Endothelial cell of umbilical vein (primary cell): ENCODE data around the gene SUFU. TPM values are rescaled to one million over a fixed set of nuclear protein-coding genes. Genes with fewer than 3 reads are reported as not detected.
A peak's percentile ranks its signal among the peaks of the same experiment; 100 is the strongest.

Experiments used
- BruUV-seq: library from RNA; stranded (reverse); fragments of 400-500 nt; replicated peaks from 2 replicates; lab custom pipeline; 2021; lab: Mats Ljungman, UMichigan
- CTCF ChIA-PET: fragments of 300-600, 350-600 bp; sonication (Branson Sonifier 250); formaldehyde crosslinking; loops from one replicate; lab custom pipeline; 2021; ENCODE audit warnings: antibody characterized with exemption, inconsistent platforms; lab: Charles Lee
- POLR2A ChIA-PET: fragments of 300-600, 350-600 bp; sonication (Branson Sonifier 250); formaldehyde crosslinking; loops from one replicate; lab custom pipeline; 2021; ENCODE audit warnings: antibody characterized with exemption, inconsistent platforms; lab: Charles Lee
- DNase-seq: peaks from one replicate; pipeline ENCODE4 v3.0.0-alpha.2; 2011; ENCODE audit warnings: low read depth, low spot score
- FAIRE-seq: peaks from 2 replicates; lab custom pipeline; 2011; peaks lifted over from hg19 to GRCh38; lab: Jason Lieb, UNC
- H2AFZ ChIP-seq: 2 replicates; pipeline ENCODE4 v1.6.0; 2012; ENCODE audit warnings: low read depth, low read length, control low read depth, inconsistent platforms
- H3K27ac ChIP-seq: 2 replicates; pipeline ENCODE4 v1.5.1; 2011; ENCODE audit warnings: low read depth, mild to moderate bottlenecking, control low read depth, low read length, moderate library complexity; ENCODE audit not compliant: insufficient read depth
- H3K27me3 ChIP-seq, 2 experiments: 2 replicates each; pipeline versions ENCODE4 v1.6.0 to v1.6.1; 2011; ENCODE audit warnings: low read length in 2 of 2, mixed read lengths in 1 of 2; ENCODE audit not compliant: control insufficient read depth in 2 of 2, insufficient read depth in 2 of 2
- H3K36me3 ChIP-seq, 2 experiments: 2 replicates in 1 of 2; 3 replicates in 1 of 2; pipeline ENCODE4 v1.5.1; 2011; ENCODE audit warnings: low read length in 2 of 2, mild to moderate bottlenecking in 1 of 2, moderate library complexity in 1 of 2; ENCODE audit not compliant: control insufficient read depth in 2 of 2, insufficient read depth in 2 of 2; ENCODE audit errors: extremely low read depth in 1 of 2
- H3K4me1 ChIP-seq: 3 replicates; pipeline ENCODE4 v1.5.1; 2011; ENCODE audit warnings: mild to moderate bottlenecking, low read length; ENCODE audit not compliant: control insufficient read depth, insufficient read depth; ENCODE audit errors: extremely low read depth
- H3K4me2 ChIP-seq: 2 replicates; pipeline ENCODE4 v1.6.1; 2011; ENCODE audit warnings: low read length, control low read depth, mixed read lengths; ENCODE audit not compliant: insufficient read depth
- H3K4me3 ChIP-seq, 3 experiments: fragments of 200-600 bp in 1 of 3; sonication (generic), shearing (Covaris generic) in 1 of 3; replicated peaks in 1 of 3; 2 replicates each; pipeline ENCODE4 v1.5.1; 2011 to 2016; ENCODE audit warnings: control low read depth in 3 of 3, low read length in 3 of 3, mild to moderate bottlenecking in 2 of 3, inconsistent platforms in 1 of 3, low read depth in 1 of 3, moderate library complexity in 1 of 3; ENCODE audit not compliant: insufficient read depth in 1 of 3
- H3K79me2 ChIP-seq: 2 replicates; pipeline ENCODE4 v1.6.0; 2012; ENCODE audit warnings: low read length, inconsistent platforms; ENCODE audit not compliant: control insufficient read depth, insufficient read depth
- H3K9ac ChIP-seq: replicated peaks from 2 replicates; pipeline ENCODE3; 2011; ENCODE audit warnings: low read length, control low read depth; ENCODE audit not compliant: insufficient read depth; ENCODE audit errors: extremely low read depth
- H3K9me1 ChIP-seq: replicated peaks from 3 replicates; pipeline ENCODE4 v1.6.0; 2011; ENCODE audit warnings: mild to moderate bottlenecking, low read length; ENCODE audit not compliant: control insufficient read depth, insufficient read depth; ENCODE audit errors: extremely low read depth
- H3K9me3 ChIP-seq: replicated peaks from 2 replicates; pipeline ENCODE4 v1.5.1; 2012; ENCODE audit warnings: low read length, inconsistent platforms; ENCODE audit not compliant: control insufficient read depth, insufficient read depth
- H4K20me1 ChIP-seq: replicated peaks from 2 replicates; pipeline ENCODE3; 2011; ENCODE audit warnings: mild to moderate bottlenecking, low read length; ENCODE audit not compliant: control insufficient read depth, insufficient read depth; ENCODE audit errors: extremely low read depth
- EZH2 ChIP-seq: IDR thresholded peaks from 2 replicates; pipeline ENCODE4 v1.6.1; 2012; ENCODE audit warnings: borderline replicate concordance, low read depth, mild to moderate bottlenecking, moderate library complexity, low read length, inconsistent platforms; ENCODE audit not compliant: severe bottlenecking
- GATA2 ChIP-seq: IDR thresholded peaks from 2 replicates; pipeline ENCODE4 v1.7.0; 2011; ENCODE audit warnings: low read depth, mild to moderate bottlenecking, moderate library complexity, mixed read lengths, low read length; ENCODE audit not compliant: insufficient read length, insufficient read depth
- JUN ChIP-seq: IDR thresholded peaks from 2 replicates; pipeline ENCODE4 v1.6.1; 2011; ENCODE audit warnings: borderline replicate concordance, low read depth; ENCODE audit not compliant: insufficient read length, insufficient read depth
- MYC ChIP-seq: IDR thresholded peaks from one replicate; pipeline ENCODE4 v1.6.1; 2011; ENCODE audit warnings: mild to moderate bottlenecking, low read depth, low read length
- POLR2A ChIP-seq: IDR thresholded peaks from 2 replicates; pipeline ENCODE4 v1.6.1; 2012; ENCODE audit warnings: low read depth, mild to moderate bottlenecking, control low read depth, low read length
- dilution Hi-C: fragments of 300-500 bp; cut with MboI; formaldehyde crosslinking; loops from one replicate; pipeline ENCODE4 v1.15.0; 2019; ENCODE audit warnings: low sequenced_read_pairs; ENCODE audit not compliant: extremely low pct_ligation_motif_present
- intact Hi-C: fragments of 100-400 bp; cut with micrococcal nuclease; formaldehyde crosslinking; loops from one replicate; pipeline ENCODE4 v1.10.0; 2022
- polyA plus RNA-seq, 4 experiments: library from polyadenylated mRNA; depleted of rRNA in 3 of 4; stranded (reverse) in 3 of 4; unstranded in 1 of 4; fragments of >200 nt; gene quantifications; 2 replicates each; pipeline versions ENCODE4 v1.2.1 to v1.2.3, GENCODE V29; 2011 to 2012; ENCODE audit warnings: missing spikeins in 1 of 4
- total RNA-seq: library from RNA; stranded (reverse); gene quantifications from 2 replicates; pipeline ENCODE4 v1.2.3, GENCODE V29; 2021

Gene SUFU
- total and polyA plus RNA-seq, 2 donors (not counting 3 experiments of a cell fraction or from before 2014, with no cell fraction given): 10.1 to 16.3 TPM

DNA sequence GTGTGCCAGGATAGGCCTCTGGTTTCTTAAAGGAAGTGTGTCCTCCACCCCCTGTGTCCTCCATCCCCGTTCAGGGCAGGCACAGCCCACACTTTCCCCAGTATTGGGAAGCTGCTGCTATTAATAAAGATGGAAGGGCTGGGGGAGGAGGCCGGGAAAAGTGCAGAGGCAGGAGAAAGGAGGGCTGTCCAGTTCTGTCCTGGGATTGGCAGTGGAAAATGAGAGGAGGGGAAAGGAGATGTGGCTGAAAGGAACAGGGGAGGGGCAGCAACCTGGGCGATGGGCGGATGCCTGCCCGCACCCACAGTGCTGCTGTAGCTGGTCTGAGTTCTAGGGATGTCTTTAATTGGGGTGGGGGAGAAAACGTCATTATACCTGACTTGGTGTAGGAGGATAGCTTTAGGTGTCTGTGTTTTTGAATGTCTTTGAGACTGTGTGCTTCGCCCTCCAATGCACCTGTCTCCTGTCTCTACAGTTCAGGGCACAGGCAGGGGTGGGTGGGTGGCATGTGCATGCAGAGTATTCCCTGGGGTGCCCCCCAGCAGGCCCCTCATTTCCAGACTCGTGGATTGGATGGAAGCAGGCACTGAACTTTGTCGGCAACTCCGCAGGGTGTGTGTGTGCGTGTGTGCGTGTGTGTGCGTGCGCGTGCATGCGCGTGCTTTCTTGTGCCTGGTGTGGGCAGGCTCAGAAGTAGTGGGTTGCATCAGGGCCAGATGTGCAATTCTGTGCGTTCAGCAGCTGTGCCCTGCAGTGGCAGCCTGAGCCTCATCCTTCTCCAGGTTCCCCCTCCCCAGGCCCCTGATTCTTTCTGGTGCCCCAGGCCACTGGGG, 143.1 kb downstream of the SUFU start:
- POLR2A ChIA-PET: interaction anchor here (0.9 to 2.6 kb wide), 6 partner anchors 9 to 142 kb away, joined by 3 to 8 read pairs (median 3); partner anchors contain the start of gene SUFU
- Histone ChIP-seq H3K4me1 (peaks cover 46% of the 10 kb centered on the region), H4K20me1 (no peaks in the 10 kb centered on the region), H3K9me1 (no peaks in the 10 kb centered on the region), H3K27ac (peak overlapping the region; percentile 79), H3K36me3 (peaks cover 0 to 11% of the 10 kb centered on the region in 2 experiments), H2AFZ (no peak overlapping the region), H3K9ac (peak overlapping the region; percentile 88), H3K4me2 (peak overlapping the region; percentile 61), H3K27me3 (no peaks in the 10 kb centered on the region), H3K9me3 (no peaks in the 10 kb centered on the region), H3K79me2 (peaks cover 79% of the 10 kb centered on the region), H3K4me3 (peak overlapping the region; percentile 22 to 62 (median 56))
- FAIRE-seq: no peak
- no peak for TF ChIP-seq GATA2
- TF ChIP-seq POLR2A: peak; percentile 7
- CTCF ChIA-PET: interaction anchor here (0.6 to 6.9 kb wide), 15 partner anchors 11 to 144 kb away, joined by 3 to 110 read pairs (median 4); partner anchors contain the start of genes ACTR1A and SUFU
- no TSS peak for BruUV-seq
- dilution Hi-C loops (no loop called here), intact Hi-C loops (loop anchor here (1.0 to 5.0 kb wide), 4 partner anchors 35 to 225 kb away; partner anchors contain the start of genes ARL3, FBXL15 and SFXN2)
- no peak for DNase-seq

DNA sequence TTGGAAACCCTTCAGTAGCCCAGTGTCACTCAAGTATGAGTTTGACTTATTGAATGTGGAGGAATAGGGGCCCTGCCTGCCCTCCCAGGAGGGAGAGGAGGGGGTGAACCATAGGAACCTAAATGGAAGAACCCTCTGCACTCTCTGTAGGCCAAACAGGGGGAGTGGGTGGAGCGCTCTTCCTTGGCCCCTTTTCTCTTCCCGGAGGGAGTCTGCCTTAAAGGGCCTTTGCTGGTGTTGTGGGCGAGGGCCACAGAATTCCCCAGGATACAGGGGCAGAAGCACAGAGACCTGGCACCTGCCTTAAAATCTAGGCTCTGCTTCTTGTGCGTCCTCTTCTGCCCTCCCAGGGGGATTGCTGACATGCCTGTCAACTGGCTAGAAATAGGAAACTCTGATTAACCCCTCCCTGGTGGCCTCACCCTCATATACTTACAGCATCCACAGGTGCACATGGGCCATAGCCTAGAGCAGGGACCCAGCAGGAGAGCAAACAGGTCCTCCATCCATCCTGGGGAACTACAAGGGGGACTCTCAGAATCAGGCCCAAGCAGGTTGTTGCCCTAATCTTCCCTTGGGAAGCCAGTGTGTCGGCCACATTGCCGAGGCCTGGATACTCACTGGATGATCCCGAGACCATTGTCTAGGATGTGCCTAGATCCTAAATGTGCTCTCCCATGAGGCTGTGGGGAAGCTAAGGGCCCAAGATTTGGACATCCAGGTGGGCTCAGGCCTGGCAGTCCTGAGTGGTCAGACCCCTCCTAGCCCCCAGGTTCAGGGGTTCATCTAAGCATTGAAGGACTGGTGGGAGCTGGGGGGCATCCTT, 143.9 kb downstream of the SUFU start:
- peak overlapping the region; percentile 61 for H3K4me2 ChIP-seq
- H3K27ac ChIP-seq: no peak overlapping the region
- H2AFZ ChIP-seq: no peak overlapping the region
- H3K9me3 ChIP-seq: no peaks in the 10 kb centered on the region
- H3K4me3 ChIP-seq: peak overlapping the region in 2 of 3 experiments; percentile 56 to 62
- FAIRE-seq (no peak), DNase-seq (no peak)
- dilution Hi-C loops: no loop called here
- peaks cover 0 to 11% of the 10 kb centered on the region in 2 experiments for H3K36me3 ChIP-seq
- H3K4me1 ChIP-seq: peaks cover 45% of the 10 kb centered on the region
- no peaks in the 10 kb centered on the region for H3K27me3 ChIP-seq
- H4K20me1 ChIP-seq: no peaks in the 10 kb centered on the region
- ChIA-PET POLR2A (interaction anchor here (1.6 kb wide), 1 partner anchor 143 kb away, joined by 4 read pairs; the partner anchor contains the start of gene SUFU), CTCF (interaction anchor here (0.6 to 6.9 kb wide), 3 partner anchors 15 to 67 kb away, joined by 3 to 110 read pairs (median 4); no protein-coding TSS in a partner anchor)
- H3K9me1 ChIP-seq: no peaks in the 10 kb centered on the region
- H3K79me2 ChIP-seq: peaks cover 87% of the 10 kb centered on the region
- TF ChIP-seq POLR2A: no peak
- no peak for TF ChIP-seq MYC
- no peak for TF ChIP-seq JUN
- TF ChIP-seq EZH2: no peak
- no peak overlapping the region for H3K9ac ChIP-seq
- intact Hi-C loops: loop anchor here (5.0 kb wide), 1 partner anchor 225 kb away; the partner anchor contains the start of gene FBXL15
- BruUV-seq: no TSS peak
